Stimulated activated memory B cell treated with anti-CD40 and anti-IgM and Interleukin-4, amounts not matched to agents 10 μg/mL and 1 μg/mL and 100 μg/mL, for 72 hours (primary cell): ENCODE data around the gene AGTRAP.
A peak's percentile ranks its signal among the peaks of the same experiment; 100 is the strongest.

ENCODE experiments used
- ATAC-seq: fragments of 150-1000 bp; cut with Tn5 transposase; 2 replicates; pipeline ENCODE4 v1.10.0; 2021
- H3K27ac Mint-ChIP-seq: one replicate; pipeline ENCODE4 v1.8.0; 2022; ENCODE audit warnings: mild to moderate bottlenecking, mixed read lengths
- H3K27me3 Mint-ChIP-seq: one replicate; pipeline ENCODE4 v1.8.0; 2022; ENCODE audit warnings: mixed read lengths
- H3K36me3 Mint-ChIP-seq: one replicate; pipeline ENCODE4 v1.8.0; 2022; ENCODE audit warnings: mixed read lengths
- H3K4me1 Mint-ChIP-seq: one replicate; pipeline ENCODE4 v1.8.0; 2022; ENCODE audit warnings: mixed read lengths
- H3K4me3 Mint-ChIP-seq: one replicate; pipeline ENCODE4 v1.8.0; 2022; ENCODE audit warnings: mild to moderate bottlenecking, moderate library complexity, mixed read lengths
- H3K9me3 Mint-ChIP-seq: one replicate; pipeline ENCODE4 v1.8.0; 2022; ENCODE audit warnings: mixed read lengths

Gene AGTRAP

GRCh38 chr1:11701981-11702803 lies 33.7 kb upstream of the AGTRAP start:
- Mint-ChIP-seq H3K27me3 (peaks cover 10% of the 10 kb centered on the region), H3K4me1 (peaks cover 13% of the 10 kb centered on the region), H3K9me3 (no peaks in the 10 kb centered on the region), H3K4me3 (no peak overlapping the region), H3K36me3 (no peaks in the 10 kb centered on the region), H3K27ac (no peak overlapping the region)
- no peak for ATAC-seq

GRCh38 chr1:11703357-11704193 lies 32.4 kb upstream of the AGTRAP start:
- Mint-ChIP-seq H3K27ac (no peak overlapping the region), H3K4me1 (peaks cover 13% of the 10 kb centered on the region), H3K27me3 (peaks cover 24% of the 10 kb centered on the region), H3K4me3 (no peak overlapping the region), H3K9me3 (no peaks in the 10 kb centered on the region), H3K36me3 (no peaks in the 10 kb centered on the region)
- ATAC-seq: peak; percentile 59

GRCh38 chr1:11704194-11704529 lies 31.8 kb upstream of the AGTRAP start:
- Mint-ChIP-seq H3K4me3 (no peak overlapping the region), H3K36me3 (no peaks in the 10 kb centered on the region), H3K4me1 (peaks cover 18% of the 10 kb centered on the region), H3K27me3 (peaks cover 30% of the 10 kb centered on the region), H3K27ac (no peak overlapping the region), H3K9me3 (no peaks in the 10 kb centered on the region)
- no peak for ATAC-seq

- H3K27ac Mint-ChIP-seq: no peak overlapping the region
- ATAC-seq: no peak
- H3K36me3 Mint-ChIP-seq: no peaks in the 10 kb centered on the region
- no peaks in the 10 kb centered on the region for H3K9me3 Mint-ChIP-seq
- peaks cover 18% of the 10 kb centered on the region for H3K4me1 Mint-ChIP-seq
- no peak overlapping the region for H3K4me3 Mint-ChIP-seq
- H3K27me3 Mint-ChIP-seq: peaks cover 37% of the 10 kb centered on the region
Observed at GRCh38 chr1:11704691-11705475, 31.1 kb upstream of the AGTRAP start.

- ATAC-seq: no peak
- peaks cover 18% of the 10 kb centered on the region for H3K4me1 Mint-ChIP-seq
- H3K4me3 Mint-ChIP-seq: no peak overlapping the region
- H3K9me3 Mint-ChIP-seq: no peaks in the 10 kb centered on the region
- peaks cover 42% of the 10 kb centered on the region for H3K27me3 Mint-ChIP-seq
- H3K27ac Mint-ChIP-seq: no peak overlapping the region
- no peaks in the 10 kb centered on the region for H3K36me3 Mint-ChIP-seq
Observed at GRCh38 chr1:11705596-11705995, 30.3 kb upstream of the AGTRAP start.

- H3K27me3 Mint-ChIP-seq: peaks cover 42% of the 10 kb centered on the region
- H3K9me3 Mint-ChIP-seq: no peaks in the 10 kb centered on the region
- H3K4me1 Mint-ChIP-seq: peaks cover 18% of the 10 kb centered on the region
- no peak overlapping the region for H3K27ac Mint-ChIP-seq
- no peak for ATAC-seq
- no peak overlapping the region for H3K4me3 Mint-ChIP-seq
- H3K36me3 Mint-ChIP-seq: no peaks in the 10 kb centered on the region
Observed at GRCh38 chr1:11706292-11706691, 29.6 kb upstream of the AGTRAP start.

GRCh38 chr1:11707621-11708276 lies 28.2 kb upstream of the AGTRAP start:
- no peaks in the 10 kb centered on the region for H3K36me3 Mint-ChIP-seq
- ATAC-seq: no peak
- H3K27me3 Mint-ChIP-seq: peaks cover 42% of the 10 kb centered on the region
- peaks cover 18% of the 10 kb centered on the region for H3K4me1 Mint-ChIP-seq
- H3K4me3 Mint-ChIP-seq: no peak overlapping the region
- H3K27ac Mint-ChIP-seq: no peak overlapping the region
- H3K9me3 Mint-ChIP-seq: no peaks in the 10 kb centered on the region

GRCh38 chr1:11708554-11709350 lies 27.2 kb upstream of the AGTRAP start:
- Mint-ChIP-seq H3K4me3 (no peak overlapping the region), H3K27me3 (peaks cover 42% of the 10 kb centered on the region), H3K9me3 (no peaks in the 10 kb centered on the region), H3K4me1 (peaks cover 9% of the 10 kb centered on the region), H3K27ac (no peak overlapping the region), H3K36me3 (no peaks in the 10 kb centered on the region)
- ATAC-seq: no peak

- H3K36me3 Mint-ChIP-seq: no peaks in the 10 kb centered on the region
- peaks cover 33% of the 10 kb centered on the region for H3K27me3 Mint-ChIP-seq
- no peak overlapping the region for H3K4me3 Mint-ChIP-seq
- H3K9me3 Mint-ChIP-seq: no peaks in the 10 kb centered on the region
- peaks cover 5% of the 10 kb centered on the region for H3K4me1 Mint-ChIP-seq
- no peak overlapping the region for H3K27ac Mint-ChIP-seq
- no peak for ATAC-seq
Observed at GRCh38 chr1:11711490-11711889, 24.4 kb upstream of the AGTRAP start.

- Mint-ChIP-seq H3K27ac (no peak overlapping the region), H3K27me3 (peaks cover 31% of the 10 kb centered on the region), H3K4me1 (peaks cover 5% of the 10 kb centered on the region), H3K9me3 (no peaks in the 10 kb centered on the region), H3K4me3 (no peak overlapping the region), H3K36me3 (no peaks in the 10 kb centered on the region)
- ATAC-seq: no peak
Observed at GRCh38 chr1:11712285-11712684, 23.7 kb upstream of the AGTRAP start.

GRCh38 chr1:11713095-11713494 lies 22.8 kb upstream of the AGTRAP start:
- no peak overlapping the region for H3K4me3 Mint-ChIP-seq
- H3K36me3 Mint-ChIP-seq: no peaks in the 10 kb centered on the region
- peaks cover 22% of the 10 kb centered on the region for H3K27me3 Mint-ChIP-seq
- H3K9me3 Mint-ChIP-seq: no peaks in the 10 kb centered on the region
- no peak for ATAC-seq
- peaks cover 5% of the 10 kb centered on the region for H3K4me1 Mint-ChIP-seq
- no peak overlapping the region for H3K27ac Mint-ChIP-seq

GRCh38 chr1:11714831-11715575 lies 20.9 kb upstream of the AGTRAP start:
- Mint-ChIP-seq H3K27me3 (peaks cover 3% of the 10 kb centered on the region), H3K27ac (no peak overlapping the region), H3K9me3 (no peaks in the 10 kb centered on the region), H3K36me3 (no peaks in the 10 kb centered on the region), H3K4me1 (peaks cover 12% of the 10 kb centered on the region), H3K4me3 (no peak overlapping the region)
- no peak for ATAC-seq

GRCh38 chr1:11719313-11720032 lies 16.5 kb upstream of the AGTRAP start:
- ATAC-seq: peak; percentile 90
- Mint-ChIP-seq H3K27ac (peak overlapping the region; percentile 93), H3K4me3 (peak overlapping the region; percentile 83), H3K27me3 (no peaks in the 10 kb centered on the region), H3K36me3 (no peaks in the 10 kb centered on the region), H3K4me1 (peaks cover 12% of the 10 kb centered on the region), H3K9me3 (no peaks in the 10 kb centered on the region)
